HG03095 (cell line): ENCODE data around the gene PARVB.
"Not testable (repeated sequence)": the region's sequence is repeated elsewhere in the genome, so short reads cannot be mapped to it uniquely, and the experiment has no call there.

Source experiments
- ATAC-seq: cut with Tn5 transposase; IDR thresholded peaks from one replicate; pipeline ENCODE4 v1.9.1; 2021; ENCODE audit warnings: moderate library complexity; ENCODE audit not compliant: unreplicated experiment

PARVB gene

DNA sequence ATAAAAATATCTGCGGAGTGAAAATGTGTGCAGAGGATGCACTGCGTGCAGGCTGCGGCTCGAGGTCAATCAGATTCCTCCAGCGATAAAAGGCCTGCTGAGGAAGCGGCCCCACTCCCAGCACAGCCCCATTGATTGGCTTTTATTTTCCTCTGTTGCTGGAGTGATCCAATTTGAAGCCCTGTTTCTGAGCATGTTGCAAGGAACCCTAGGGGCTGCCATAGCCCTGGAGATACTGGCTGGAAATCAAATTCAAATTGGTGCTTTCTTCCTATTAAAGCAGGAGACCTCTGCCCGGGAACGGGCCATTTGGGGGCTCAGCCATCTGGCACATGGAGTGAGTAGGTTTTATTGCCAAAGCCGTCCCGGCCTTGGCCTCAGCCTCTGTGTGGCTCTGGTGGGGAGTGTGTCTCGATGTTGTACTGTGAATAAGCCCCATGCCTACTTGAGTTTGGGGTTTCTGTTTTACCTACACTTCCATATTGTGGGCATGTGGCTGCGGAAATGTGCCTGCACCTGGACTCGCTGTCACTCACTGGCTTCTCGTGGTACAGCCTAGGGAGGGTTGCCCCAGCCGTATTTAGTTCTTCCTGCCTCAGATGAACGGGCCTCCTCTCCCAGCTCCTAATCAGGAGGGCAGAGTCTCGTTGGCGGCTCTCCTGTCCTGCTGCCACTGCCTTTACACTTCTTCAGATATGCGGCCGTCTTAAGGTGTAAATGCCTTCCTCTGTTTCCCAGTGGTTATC is 25.6 kb downstream of the PARVB start:
- ATAC-seq = no peak

DNA sequence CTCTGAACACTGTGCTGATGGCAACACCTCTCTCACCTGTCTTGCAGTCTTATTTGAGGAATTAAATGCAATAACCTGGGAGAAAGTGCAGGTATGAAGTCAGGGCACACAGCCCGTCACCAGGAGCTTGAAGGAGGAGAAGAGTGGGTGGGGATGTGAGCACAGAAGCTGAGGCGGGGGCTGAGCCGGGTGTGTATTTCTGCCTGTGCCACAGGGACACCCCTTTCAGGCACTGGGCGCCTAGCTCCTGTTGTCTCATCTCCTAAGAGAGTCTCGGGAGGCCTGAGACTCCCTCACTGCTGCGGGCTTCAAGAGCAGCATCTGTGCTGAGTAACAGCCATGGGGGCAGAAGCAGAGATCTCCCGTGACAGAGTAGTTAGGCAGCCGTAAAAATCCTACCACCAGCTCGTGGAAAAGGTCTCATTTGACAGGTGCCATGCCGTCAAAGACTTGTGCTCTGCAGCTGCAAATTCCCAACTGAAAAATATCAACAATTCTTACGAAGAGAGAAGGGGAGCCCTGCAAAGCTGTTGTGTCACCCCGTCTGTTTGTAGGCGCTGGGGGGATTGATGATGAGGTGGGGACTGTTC is 26.8 kb downstream of the PARVB start:
- ATAC-seq = no peak

DNA sequence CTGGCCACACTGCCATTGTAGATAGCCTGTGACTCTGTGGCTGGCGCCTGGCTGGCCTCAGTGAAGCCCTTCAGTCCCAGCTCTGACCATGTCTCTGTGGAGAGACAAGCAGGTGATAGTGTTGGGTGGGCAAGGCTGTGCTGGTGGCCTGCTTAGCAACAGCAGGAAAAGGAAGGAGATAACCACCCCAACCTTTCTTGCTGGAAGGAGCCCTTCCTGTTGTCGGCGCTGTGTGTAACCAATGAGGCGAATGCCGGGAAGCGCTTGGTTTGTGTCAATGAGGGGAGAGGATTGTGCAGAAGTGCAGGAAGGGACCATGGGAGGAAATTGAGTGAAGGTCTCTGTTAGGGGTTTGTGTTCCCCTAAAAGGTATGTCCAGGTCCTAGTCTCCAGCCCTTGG is 27.3 kb downstream of the PARVB start:
- no peak for ATAC-seq

DNA sequence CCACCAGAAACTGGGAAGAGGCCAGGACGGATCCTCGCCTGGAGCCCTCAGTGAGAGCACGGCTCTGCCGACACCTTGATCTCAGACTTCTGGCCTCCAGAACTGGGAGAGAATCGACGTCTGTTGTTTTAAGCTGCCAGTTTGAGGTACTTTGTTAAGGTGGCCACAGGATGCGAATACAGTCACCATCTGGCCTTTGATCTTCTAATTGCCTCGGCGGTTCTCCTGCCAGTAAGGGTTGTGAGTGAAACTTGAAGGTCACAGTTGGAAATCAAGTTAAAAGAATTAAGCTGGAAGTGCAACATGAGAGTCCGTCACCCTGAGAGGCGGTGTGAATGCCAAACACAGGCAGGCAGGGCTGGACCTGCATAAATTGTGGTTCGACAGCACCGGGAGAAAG is 27.9 kb downstream of the PARVB start:
- no peak for ATAC-seq

DNA sequence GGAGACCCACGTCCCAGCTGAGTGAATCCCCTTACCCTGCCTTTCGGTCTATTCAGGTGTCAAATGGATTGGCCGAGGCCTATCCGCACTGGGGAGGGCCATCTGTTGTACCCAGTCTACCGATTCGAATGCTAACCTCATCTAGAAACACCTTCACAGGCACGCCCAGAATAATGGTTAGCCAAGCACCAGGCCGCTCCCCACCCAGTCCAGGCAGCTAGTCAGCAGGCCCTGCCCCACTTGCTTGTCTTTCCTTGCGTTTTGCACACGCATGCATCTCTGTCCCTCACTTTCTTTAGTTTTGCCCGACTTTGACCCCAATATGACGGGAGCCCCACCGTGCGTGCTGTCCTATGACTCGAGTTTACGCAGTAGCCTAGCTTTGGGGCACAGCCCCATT is 31.7 kb downstream of the PARVB start:
- ATAC-seq = no peak

DNA sequence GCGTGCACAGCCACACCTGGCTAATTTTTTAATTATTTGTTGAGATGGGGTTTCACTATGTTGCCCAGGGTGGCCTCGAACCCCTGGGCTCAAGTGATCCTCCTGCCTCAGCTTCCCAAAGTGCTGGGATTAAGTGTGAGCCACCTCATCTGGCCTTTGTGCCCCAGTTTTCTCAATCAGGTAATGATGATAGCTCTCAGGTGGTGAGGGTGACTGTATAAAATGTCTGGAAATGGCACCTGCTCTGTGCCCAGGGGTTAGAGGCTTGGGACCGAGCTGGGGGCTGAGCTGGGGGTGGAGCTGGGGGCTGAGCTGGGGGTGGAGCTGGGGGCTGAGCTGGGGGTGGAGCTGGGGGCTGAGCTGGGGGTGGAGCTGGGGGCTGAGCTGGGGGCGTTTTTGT is 32.5 kb downstream of the PARVB start:
- not testable (repeated sequence) for ATAC-seq

DNA sequence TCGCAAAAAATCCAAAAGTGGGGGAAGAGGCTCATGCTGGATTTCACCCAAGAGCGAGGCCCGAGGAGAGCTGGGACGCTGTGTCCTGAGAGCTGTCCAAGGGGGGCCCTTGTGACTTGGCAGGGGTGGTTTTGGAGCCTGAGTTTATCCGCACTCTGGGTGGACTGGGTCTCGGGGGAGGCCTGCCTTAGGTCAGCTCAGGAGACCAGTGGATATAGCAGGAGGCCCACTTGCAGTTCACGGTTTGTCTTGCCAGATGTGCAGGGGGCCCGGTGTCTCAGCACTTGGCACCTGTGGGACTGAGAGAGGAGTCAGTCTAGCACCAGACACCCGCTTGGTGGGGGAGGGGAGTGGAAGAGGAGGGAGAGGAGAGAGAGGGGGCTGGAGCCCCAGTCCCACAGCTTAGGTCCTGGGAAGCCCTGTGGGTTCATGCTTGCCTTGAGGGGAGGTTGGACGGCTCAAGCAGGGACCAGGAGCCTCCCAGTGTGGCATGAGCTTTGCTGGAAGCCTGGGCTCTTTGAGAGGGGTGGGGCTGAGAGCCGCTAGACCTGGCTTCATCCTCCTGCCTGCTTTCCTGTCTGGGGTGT is 33.4 kb downstream of the PARVB start:
- ATAC-seq = no peak

DNA sequence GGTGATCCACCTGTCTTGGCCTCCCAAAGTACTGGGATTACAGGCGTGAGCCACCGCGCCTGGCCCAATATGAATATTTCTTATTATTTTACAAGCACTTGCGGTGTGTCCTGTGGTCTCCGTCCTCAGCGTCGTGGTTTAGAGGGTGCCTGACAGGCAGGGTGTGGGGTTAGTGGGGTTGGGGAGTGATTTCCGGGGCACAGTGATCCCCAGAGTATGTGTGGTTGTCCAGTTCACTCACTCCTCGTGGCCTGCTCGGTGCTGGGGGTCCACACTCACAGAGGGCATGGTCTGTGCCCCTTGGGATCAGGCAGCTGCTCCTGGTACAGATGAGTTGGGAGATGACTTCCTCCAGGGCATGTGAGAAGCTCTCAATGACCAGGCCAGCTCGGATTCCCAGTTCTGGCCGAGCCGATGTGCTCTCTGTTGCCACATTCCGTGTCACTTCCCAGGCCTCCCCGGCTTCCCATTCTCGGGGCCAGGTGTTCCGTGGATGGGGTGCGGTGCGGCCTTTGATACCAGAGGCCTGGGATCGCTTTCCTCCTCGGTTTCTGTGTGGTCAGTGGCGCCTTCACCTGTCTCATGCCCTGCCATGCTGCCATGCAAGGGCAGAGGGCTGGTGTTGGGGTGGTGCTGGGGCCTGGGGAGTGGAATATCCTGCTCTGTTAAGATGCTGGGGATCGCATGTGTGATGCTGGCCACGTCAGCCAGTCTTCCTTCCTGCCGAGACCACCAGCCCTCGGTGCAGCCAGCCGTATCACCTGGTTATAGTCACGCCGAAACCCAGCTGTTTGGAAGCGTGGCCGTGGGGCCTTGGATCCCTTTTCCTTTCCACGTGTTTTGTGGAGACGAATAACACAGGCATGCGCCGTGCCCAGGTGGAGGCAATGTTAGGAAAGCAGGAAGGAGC is 39.6 kb downstream of the PARVB start:
- ATAC-seq = no peak

DNA sequence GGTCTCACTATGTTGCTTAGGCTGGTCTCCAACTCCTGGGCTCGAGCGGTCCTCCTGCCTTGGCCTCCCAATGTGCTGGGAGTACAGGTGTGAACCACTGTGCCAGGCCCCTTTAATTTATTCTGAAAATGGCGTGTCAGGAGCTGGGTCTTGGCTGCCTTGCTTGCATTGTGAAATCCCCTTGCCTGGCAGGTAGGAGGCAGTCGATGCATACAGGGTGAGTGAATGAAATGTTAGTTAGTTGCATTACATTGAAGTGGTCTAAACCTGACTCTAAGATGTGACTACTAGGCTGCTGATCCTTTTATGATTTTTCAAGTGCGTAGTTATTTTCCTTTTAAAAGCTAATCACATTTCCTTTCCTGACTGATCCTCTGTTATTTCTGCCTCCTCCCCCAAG is 42.9 kb downstream of the PARVB start:
- no peak for ATAC-seq

DNA sequence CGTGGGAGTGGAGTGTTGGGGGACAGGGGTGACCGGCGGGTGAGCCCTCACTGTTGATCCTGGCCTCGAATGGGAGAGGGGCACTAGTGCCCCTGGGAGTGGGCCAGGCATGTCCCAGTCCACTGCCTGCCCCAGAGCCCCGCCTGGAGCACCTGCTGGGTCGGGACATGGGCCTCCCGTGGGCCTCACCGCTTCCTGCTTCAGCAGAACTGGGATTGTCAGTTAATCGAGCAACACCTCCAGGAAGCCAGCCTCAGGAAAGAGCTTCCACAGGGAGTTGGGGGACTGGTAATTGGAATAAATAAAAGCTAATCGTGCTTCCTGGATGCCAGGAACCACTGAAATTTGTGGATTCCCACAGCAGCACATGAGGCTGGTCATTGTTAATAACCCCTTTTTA is 43.8 kb downstream of the PARVB start:
- no peak for ATAC-seq

DNA sequence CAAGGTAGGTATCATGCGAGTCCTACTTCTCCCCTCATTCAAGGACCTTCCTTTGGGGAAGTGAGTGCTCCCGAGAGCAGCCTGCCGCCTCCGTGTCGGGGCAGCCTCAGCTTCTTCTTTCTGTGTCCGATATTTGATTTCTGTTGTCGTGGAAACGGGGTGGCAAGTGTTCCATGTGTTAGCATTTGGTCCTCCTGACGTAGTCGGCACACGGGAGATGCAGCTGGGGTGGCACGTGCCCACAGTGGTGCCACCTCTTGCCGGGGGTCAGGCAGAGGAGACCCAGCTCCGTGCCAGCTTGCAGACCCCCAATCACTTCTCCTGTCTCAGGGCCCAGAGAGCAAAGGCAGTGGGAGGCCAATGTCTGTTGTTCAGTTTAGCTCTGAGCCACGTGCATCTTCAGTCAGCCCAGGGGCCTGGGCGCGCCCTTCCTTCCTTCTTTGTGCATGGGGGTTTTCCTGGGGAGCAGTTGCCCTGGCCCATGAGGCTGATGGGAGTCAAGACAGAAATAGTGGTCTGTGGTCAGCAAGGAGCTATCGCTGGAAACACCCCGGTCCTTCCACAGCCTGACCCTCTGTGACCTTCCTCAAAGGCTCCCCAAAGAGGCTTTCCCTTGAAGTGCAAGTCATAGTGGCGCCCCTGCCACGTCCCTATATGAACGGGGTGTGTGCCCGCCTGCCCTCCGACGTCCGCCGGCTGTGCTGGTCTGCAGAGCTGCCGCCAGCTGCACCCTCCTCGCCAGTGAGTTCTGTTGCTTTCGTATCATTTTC is 44.5 kb downstream of the PARVB start:
- ATAC-seq = peak; percentile 42

DNA sequence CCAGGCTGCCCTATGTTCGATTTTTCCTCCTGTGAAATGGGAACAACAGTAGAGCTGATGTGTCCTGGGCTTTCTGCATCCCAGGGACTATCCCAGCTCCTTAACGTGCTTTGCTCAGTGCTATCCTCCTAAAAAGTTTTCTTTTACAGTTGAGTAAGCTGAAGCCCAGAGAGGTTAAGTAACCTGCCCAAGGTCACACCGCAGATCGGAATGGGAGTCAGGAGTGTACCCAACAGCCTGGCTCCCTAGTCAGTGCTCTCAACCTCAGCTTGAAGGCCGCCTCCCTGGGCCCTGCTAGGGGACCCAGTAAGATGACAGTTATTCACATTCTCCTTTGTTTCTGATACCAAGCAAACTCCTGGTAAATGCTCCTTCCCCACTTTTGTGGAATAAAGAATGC is 45.9 kb downstream of the PARVB start:
- ATAC-seq = no peak

DNA sequence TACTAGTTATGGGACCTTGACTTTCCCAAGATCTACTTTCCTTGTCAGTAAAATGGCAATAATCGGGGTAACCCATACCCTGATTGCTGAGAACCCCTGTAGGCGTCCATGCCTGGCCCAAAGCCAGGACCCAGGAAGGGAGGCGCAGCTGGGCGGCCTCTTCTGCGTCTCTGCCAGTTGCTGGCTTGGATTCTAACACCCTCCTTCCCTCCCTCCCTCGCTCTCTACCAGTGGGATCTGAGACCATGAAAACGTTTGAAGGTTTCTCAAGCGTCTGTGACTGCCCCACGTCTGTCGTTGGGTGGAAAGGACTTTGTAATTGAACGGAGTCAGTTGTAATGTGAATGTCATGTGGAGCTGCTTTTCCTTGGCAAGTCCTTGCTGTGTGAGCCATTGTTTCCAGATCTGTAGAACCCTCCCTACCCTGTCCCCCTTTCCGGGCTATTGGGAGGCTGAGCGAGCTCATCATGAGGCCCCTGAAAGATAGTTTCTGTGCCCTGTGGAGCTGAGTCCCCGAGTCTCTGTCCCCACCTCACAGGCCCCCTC is 47.8 kb downstream of the PARVB start:
- ATAC-seq = no peak

DNA sequence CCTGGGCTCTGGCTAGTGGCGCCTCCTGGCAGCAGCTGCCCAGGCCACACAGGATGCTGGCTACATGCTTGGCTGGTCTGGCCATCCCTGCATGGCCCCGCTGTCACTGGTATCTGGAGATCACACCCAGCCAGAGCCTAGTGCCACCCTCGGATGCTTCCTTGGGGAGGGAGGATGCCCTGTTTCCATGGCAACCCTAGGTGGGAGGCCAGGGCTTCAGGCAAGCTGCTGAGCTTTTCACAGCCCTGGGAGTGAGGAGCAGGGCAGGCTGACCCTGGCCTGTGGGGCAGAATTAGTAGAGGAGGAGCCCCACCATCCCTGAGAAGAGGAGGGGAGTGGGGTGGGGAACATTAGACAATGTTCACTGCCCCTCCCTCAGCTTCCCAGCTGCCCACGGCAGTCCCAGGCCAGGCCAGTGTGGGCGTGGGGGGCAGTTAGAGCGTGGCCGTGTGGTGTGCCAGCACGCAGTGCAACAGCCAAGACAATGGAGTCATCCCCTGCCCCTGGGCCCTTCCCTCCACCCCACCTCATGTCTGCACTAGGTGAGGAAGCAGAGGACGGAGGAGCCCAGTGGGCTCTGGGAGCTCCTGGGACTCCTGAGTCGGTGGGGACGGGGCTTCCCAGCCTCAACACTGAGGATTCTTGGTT is 50.4 kb downstream of the PARVB start:
- ATAC-seq = no peak

DNA sequence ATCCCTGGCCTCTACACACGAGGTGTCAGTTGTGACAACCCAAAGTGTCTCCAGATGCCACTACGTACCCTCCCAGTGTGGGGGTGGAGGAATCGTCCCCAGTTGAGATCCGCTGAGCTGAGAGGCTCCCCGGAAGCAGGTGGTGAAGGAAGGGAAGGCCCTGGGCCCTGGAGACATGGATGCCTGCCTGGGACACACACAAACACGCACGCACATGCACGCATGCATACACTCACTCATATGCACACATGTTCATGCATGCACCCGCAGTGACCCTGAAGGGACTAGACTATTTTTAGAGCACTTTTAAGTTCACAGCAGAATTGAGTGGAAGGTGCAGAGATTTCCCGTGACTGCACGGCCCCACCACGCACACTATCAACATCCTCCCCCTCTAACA is 50.9 kb downstream of the PARVB start:
- no peak for ATAC-seq

DNA sequence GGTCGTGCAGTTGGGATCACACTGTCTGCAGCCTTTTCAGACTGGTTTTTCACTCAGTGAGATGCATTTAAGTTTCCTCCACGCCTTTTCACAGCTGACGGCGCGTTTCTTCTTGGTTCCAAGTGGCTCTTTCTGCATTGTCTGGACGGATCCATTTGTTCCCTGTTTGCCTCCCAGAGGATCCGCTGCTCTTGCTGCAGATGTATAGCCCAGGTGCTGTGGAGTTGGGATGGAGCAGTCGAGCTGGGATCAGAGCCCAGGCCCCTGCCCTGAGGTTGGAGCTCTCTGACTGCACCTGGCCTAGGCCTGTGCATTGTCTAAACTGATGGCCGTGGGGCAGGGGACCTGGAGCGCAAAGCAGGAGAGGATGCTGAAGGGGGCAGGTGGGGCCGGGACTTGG is 51.6 kb downstream of the PARVB start:
- ATAC-seq = no peak

DNA sequence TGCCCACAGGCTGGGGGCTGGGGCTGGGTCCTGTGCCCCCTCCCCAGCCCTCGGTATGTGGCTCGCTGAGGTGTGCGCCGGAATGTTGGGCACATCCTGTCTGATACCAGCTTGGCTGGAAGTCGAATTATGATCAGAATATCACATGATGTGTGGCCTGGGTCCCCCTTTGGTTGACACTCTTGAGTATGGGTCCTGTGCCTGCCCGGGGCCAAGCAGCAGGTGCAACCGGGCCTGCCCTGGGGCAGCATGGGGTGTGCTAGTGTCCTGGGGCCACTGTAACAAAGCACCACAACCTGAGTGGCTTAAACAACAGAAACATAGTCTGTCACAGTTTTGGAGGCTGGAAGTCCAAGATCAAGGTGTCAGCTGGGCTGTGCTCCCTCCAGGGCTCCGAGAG is 52.7 kb downstream of the PARVB start:
- no peak for ATAC-seq

DNA sequence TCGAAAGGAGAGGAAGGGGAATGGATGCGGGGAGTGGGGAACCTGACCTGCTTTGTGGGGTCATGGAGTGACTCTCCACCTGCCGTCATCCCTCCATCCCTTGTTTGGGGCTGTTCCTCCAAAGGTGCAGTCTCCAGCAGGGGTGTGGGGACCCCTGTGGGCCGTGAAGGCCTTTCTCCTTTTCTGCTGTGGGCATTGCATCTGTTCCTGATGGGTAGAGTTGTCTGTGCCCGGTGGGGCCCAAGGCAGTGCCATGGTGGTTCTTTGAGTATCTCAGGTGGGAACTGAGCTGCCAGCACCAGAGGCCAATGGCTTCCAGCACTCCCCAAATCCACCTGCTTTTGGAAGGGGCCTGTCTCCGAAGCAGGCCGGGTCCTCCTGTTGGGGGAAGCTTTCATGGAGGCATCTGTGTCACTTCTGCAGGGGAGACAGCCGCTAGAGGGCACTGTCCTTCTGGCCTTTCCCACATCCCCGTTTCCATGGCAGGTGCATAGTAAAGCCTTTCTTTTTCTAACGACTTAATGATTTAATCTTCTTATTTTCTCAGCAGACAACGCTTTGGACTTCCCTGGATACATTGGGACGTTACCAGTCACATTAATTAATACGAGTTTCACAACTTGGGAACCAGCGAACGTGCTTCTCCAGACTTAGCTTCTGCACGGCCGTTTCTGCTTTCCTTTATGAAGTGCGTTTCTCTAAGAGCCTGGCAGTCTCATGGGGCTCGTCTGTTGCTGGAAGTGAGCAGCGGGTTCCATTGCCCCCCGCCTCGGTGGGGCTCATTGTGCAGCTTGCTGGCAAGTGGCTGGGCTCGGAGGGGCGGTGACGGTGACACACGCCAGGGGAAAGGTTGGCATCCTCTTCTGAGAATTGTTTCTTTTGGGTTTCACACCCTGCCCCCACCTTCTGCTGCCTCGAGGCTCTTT is 57.1 kb downstream of the PARVB start:
- no peak for ATAC-seq

DNA sequence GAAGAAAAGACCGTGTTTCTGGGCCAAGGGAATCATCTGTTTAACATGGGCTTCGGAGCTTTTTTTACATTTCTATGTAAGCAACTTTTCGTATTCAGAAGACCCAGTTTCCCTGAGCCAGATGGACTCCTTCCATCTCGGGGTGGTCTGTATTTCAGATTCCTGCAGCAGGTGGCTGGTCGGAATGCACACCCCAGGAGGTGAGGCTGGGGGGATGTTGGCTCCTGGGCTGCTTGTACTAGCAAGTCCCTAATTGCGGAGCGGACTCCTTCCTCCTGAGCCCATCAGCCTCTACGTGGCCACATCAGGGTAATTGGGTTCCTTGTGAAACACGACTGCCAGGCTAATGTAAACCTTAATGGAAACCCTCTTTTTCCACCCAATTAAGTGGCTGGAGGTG is 58.7 kb downstream of the PARVB start:
- no peak for ATAC-seq
